NCI-H1436 treated with DMSO at 0.1 percent for 48 hours (cell line): ENCODE data around the gene XPO4.
"Not testable (repeated sequence)": the region's sequence is repeated elsewhere in the genome, so short reads cannot be mapped to it uniquely, and the experiment has no call there.

Experiments used
- DNase-seq: peaks from one replicate; lab custom pipeline; 2025; lab: John Stamatoyannopoulos, UW

XPO4 gene

GRCh38 chr13:20891034-20891433 lies 11.5 kb downstream of the XPO4 start:
- DNase-seq, result no peak

DNA sequence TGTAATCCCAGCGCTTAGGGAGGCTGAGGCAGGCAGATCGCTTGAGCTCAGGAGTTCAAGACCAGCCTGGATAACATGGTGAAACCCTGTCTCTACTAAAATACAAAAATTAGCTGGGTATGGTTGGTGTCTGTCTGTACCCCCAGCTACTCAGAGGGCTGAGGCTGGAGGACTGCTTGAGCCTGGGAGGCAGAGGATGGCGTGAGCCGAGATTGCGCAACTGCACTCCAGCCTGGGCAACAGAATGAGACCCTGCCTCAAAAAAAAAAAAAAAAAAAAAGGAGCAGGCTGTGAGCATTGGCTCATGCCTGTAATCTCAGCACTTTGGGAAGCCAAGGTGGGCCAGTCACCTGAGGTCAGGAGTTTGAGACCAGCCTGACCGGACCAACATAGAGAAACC lies 12.0 kb downstream of the XPO4 start:
- DNase-seq, result not testable (repeated sequence)

- DNase-seq, result no peak
Measured at GRCh38 chr13:20882206-20882605, 20.3 kb downstream of the XPO4 start.

DNA sequence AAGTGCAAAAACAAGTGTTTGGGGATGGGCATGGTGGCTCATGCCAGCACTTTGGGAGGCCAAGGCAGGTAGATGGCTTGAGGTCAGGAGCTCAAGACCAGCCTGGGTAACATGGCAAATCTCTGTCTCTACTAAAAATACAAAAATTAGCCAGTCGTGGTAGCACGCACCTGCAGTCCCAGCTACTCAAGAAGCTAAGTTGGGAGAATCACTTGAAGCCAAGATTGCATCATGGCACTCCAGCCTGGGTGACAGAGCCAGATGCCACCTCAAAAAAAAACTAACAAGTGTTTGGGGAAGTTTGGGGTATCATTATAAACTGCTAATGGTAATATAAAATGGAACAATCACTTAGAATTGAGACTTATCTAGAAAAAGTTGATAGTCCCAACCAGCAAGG lies 24.6 kb downstream of the XPO4 start:
- no peak for DNase-seq

DNA sequence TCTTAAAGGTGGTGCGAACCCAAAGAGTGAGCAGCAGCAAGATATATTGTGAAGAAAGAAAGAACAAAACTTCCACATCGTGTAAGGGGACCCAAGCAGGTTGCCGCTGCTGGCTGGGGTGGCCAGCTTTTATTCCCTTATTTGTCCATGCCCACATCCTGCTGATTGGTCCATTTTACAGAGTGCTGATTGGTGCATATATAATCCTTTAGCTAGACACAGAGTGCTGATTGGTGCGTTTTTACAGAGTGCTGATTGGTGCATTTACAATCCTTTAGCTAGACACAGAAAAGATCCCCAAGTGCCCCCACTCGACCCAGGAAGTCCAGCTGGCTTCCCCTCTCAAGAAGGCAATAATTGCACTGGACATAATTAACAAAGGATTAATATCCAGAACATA lies 25.7 kb downstream of the XPO4 start:
- DNase-seq, result not testable (repeated sequence)

- not testable (repeated sequence) for DNase-seq
Measured at GRCh38 chr13:20874439-20874838, 28.1 kb downstream of the XPO4 start.

- DNase-seq, result no peak
Measured at GRCh38 chr13:20873348-20873747, 29.2 kb downstream of the XPO4 start.

DNA sequence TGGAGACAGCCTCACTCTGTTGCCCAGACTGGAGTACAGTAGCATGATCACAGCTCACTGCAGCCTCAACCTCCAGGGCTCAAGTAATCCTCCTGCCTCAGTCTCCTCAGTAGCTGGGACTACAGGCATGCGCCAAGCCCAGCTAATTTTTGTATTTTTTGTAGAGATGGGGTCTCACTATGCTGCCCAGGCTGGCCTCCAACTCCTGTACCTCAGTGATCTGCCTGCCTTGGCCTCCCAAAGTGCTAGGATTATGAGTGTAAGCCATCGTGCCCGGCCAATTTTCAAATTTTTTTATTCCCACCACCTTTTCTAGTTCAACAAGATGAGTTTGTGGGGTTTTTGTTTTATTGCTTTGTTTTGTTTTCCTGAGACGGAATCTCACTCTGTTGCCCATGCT lies 31.7 kb downstream of the XPO4 start:
- DNase-seq, result no peak

DNA sequence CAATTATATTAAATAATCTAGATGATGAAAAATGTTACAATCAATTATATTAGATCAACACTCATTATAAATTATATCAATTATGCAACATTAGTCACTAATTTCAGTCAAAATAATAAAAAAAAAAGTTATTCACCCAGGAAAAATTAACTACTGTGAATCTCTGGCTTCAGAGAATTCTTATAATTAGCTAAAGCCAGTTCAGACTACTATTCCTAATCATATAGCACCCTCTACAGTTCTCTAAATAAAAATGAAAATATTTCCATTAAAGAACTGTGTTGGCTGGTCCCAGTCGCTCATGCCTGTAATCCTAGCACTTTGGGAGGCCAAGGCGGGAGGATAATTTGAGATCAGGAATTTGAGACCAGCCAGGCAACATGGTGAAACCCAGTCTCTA lies 33.0 kb downstream of the XPO4 start:
- no peak for DNase-seq

DNA sequence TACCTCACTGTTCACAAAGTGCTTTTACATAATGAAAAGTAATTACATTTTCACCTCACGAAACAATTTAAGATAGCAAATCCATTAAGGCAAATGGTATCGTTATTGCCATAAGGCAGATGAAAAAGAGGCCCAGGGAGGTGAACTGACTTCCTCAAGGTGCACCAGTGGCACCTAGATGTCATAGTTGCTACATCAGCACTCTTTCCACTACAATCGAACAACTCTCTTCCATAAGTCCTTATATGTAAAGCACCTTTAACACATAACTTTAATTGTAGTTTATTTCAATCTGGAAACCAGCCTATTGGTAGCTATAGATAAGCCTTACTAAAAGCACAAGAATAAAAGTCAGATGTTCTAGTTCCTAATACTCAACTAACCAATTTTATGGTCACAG lies 35.1 kb downstream of the XPO4 start:
- no peak for DNase-seq

DNA sequence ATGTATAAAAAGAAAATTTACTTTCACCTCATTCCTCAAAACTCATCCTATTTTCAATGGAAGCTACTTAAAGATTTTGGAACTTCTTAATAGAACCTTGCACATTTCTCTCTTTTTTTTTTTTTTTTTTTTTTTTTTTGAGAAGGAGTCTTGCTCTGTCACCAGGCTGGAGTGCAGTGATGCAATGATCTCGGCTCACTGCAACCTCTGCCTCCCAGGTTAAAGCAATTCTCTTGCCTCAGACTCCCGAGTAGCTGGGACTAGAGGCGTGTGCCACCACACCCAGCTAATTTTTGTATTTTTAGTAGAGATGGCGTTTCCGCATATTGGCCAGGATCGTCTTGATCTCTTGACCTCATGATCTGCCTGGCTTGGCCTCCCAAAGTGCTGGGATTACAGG lies 40.9 kb downstream of the XPO4 start:
- DNase-seq, result not testable (repeated sequence)

DNA sequence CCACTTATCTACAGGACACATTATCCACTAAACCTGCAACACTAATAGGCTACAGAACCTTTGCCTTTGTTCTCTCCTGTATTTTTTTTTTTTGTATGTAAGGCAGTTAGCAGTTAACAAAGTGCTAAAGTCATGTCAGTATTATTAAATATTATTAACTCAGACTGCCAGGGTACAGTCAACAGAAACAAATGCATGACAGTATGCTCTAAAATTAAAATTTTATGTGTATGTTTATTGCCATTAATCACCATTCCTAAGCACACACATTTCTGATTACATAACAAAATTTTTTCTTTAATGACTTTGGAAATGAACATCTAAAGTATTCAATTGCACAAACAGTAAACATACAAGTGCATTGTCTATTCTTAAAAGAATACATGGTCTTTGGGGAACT lies 41.7 kb downstream of the XPO4 start:
- no peak for DNase-seq

DNA sequence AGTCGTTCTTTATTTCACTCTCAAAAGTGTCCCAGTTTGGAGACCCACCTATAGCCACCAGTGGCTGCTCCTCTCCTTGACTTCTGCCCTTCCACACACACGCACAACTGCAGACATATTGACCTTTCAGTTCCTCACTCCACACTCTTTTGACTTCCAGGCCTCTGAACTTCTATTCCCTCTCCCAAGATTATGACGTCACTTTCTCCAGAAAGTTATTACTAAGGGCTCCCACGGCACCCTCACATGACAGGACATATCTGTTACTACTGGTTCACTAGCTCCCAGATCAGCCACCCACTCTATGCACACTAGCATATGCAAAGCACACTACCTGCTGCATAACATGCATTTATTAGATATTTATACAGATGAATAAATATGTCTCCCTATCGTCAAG lies 45.9 kb downstream of the XPO4 start:
- no peak for DNase-seq

GRCh38 chr13:20851844-20852402 lies 50.6 kb downstream of the XPO4 start:
- no peak for DNase-seq

DNA sequence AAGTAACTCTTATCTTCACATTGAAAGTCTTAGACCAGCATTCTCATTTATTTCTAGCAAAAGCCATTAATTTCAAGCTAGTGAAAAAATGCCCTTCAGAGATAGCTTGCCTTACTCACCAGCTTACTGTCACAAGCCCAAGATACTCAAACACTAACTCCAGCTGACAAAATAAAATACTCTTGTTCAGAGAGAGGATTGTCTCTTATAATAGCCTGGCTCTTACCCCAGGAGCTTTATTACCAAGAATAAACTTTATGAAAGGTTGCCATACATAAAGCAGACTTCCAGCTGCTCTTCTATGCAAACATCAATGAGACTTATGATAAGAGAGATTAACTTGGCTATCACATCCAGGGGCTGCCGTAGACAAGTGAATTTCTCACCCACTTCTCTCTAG lies 53.6 kb downstream of the XPO4 start:
- no peak for DNase-seq

DNA sequence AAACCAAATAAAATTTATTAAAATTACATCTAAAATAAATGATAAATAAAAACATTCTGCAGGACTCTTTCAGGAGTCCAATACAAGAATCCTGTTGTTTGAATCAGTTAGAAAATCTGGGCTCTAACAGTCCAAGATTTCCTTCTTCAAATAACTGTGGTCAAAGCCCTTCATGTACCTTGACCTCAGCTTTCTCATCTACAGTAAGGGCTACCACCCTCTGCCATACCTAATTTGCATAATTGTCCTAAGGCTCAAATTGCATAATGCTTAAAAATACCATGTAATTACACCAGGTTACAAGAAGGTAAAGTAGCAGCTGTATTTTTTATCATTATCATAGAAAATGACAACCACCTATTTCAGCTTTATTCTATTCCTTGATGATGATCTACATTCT lies 54.3 kb downstream of the XPO4 start:
- no peak for DNase-seq

DNA sequence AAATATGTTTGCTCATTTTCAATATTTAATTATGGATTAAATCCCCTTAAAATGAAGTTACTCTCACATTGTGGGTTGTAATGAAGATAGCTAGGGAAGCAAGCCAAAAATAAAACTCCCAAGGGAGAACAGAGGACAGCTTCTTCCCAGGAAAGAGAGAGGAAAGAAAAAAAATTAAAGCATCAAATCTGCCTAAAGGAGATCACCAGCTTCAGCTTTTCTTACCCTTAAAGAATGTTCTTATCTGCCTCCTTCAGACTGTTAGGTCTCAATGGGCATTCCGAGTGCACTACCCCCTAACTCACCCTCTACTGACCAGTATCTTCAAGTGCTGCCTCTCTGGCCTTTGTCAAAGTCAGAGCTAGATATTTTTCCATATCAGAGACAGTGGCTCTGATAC lies 55.2 kb downstream of the XPO4 start:
- no peak for DNase-seq

DNA sequence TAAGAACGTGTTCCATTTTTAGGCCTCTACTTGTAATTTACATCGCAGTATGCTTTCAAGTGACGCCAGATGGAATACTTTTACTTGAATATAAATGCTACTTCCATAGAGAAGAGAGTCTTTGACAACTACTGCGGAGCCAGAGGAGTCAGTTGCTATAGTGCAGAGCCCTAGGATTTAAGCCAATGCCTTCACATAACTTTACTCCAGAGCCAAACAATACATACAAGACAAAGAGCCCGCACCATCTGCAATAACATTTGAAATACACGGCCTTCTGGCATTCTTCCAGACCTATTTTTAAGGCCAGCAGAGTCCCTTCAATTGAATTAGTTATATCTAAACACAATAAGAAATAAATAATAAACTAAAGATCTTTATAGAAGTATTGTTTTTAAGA lies 59.4 kb downstream of the XPO4 start:
- no peak for DNase-seq

DNA sequence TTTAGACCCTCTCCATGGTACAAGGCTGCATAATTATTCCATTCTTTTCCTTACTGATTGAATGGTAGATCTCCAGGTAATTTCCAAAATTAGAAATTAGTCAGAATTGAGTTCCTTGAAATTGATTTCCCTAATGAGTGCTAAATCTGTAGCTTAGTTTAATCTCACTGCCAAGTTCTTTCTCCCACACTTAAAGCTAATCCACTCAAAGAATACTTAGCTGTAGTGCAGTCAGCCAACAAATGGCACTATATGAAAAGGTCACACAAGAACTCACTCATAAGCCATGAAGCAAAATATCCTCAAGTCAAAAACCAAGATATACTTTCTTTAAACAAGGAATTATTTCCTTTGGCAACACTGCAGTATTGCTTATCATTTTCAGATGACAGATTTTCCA lies 62.0 kb downstream of the XPO4 start:
- DNase-seq, result no peak

DNA sequence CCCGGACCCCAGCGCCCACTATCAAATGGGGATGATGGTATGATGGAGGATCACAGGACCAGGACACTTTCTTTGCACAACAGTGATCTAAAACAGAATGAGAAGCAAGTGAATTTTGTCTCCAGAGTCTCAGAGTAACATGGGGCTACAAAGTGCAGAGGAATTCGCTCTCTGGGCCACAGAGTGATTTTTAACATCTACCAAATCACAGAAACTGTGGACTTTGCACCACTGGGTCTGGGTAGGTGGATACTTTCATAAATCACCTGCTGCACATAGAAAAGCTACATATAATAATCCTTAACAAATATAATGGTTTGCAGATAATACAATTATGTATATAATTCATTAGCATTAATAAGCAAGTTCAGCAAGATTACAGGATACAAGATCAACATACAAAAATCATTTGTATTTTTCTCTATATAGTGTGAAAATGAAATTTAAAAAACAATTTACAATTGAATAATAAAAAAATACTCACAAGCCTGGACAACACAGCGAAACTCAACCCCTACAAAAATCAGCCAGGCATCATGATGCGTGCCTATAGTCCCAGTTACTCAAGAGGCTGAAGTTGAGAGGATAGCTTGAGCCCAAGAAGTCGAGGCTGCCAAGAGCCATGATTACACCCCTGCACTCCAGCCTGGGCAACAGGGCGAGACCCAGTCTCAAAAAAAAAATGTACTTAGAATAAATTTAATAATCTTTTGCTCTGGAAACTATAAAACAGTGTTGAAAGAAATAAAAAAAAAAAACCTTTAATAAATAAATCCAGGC lies 68.5 kb downstream of the XPO4 start:
- no peak for DNase-seq

- no peak for DNase-seq
Measured at GRCh38 chr13:20832861-20833260, 69.7 kb downstream of the XPO4 start.

- DNase-seq, result no peak
Measured at GRCh38 chr13:20831933-20832332, 70.6 kb downstream of the XPO4 start.

DNA sequence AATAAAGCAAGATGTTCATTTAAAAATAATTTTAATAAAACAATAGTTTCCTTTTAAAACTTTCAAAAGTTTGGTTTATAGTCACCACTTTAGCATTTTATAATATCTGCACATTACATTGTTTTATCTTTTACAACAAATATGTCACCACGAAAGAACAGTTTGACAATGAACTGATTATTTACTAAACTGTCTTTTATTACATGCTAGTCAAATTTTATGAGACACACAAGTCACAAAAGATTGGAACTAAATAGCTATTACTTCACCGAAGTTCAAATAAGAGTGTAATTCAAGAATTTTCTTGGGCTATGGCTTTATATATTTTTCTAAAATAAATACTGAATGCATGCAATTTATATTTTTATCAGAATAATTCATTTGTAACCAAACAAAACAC lies 71.3 kb downstream of the XPO4 start:
- DNase-seq, result no peak
